HG02571 (cell line): Measurements from ENCODE around the gene ALLC.
"Not testable (repeated sequence)": the region's sequence is repeated elsewhere in the genome, so short reads cannot be mapped to it uniquely, and the experiment has no call there.

Source experiments
- ATAC-seq: cut with Tn5 transposase; IDR thresholded peaks from one replicate; pipeline ENCODE4 v1.9.1; 2021; ENCODE audit warnings: mild to moderate bottlenecking, moderate library complexity; ENCODE audit not compliant: unreplicated experiment

ALLC gene

DNA sequence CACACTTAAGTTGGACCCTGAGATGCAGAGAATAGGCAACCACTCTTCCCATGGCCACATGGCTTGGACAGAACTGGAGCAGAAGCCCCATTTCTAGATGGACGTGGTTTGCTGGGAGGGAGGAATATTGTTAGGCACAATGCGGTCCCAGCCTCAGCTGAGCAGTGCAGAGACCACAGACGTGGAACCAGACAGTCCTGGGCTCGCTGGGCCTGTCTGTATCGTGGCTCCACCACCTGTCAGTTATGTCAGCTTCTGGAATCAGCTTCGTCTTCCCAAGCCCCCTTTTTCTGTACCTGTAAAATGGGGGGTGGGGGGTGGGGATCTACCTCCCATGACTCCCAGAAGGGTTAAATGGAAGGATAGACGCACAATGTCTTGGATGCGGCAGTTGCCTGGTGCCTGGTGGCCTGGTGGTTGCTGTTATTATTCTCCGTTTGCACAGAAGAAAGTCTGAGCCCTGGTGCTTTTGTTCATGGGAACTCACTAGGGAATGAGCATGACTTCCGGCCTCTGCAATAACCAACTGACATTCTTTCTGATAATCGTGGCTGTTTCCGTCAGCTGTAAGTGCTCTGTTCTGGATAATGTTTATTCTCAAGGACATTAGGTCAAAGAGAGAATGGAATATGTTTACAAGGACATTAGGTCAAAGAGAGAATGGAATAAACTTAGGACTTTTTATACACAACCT, 31.7 kb upstream of the ALLC start:
- no peak for ATAC-seq

DNA sequence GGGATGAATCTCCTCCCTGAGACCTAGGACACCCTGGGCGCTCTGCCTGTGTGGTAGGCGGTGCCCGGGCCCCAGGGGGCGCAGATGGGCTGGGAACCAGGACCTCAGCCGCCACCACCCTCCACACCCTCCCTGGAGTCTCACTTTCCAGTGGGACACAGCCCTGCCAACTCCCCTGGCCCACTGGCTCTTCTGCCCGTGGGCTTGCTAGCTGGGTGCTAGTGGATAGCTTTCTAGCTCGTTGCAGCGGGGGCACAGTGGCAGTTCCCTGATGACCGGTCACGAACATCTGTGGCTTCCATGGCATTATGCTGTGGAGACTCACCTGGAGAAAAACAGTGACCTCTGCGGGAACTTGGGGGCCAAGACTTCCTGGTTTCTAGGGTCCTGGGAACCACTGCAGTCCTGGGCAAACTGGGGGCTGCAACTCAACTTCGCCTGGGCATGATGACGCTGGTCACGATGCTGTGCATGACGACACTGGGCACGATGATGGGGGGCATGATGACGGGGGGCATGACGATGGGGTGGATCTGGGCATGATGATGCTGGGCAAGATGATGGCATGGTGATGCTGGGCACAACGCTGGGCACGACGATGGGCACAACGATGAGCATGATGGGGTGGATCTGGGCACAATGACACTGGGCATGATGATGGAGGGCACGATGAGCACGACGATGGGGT, 31.0 kb upstream of the ALLC start:
- no peak for ATAC-seq

DNA sequence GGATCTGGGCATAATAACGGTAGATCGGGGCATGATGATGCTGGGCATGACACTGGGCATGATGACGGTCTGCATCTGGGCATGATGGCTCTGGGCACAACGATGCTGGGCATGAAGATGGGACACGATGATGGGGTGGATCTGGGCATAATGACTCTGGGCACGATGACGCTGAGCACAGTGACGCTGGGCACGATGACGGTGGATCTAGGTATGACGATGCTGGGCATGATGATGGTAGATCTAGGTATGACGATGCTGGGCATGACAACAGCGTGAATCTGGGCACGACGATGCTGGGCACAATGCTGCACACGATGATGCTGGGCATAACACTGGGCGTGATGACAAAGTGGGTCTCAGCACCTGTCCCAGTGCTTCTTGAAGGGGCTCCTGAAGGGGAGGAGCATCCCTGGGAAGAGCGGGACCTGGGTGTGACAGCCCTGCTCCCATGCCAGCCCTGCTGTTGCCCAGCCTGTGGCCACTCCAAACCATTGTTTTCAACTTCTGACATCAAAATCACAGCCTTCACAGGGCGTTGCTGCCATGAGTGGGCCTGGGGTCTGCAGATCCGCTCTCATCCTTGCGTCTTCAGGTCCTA, 30.4 kb upstream of the ALLC start:
- no peak for ATAC-seq

DNA sequence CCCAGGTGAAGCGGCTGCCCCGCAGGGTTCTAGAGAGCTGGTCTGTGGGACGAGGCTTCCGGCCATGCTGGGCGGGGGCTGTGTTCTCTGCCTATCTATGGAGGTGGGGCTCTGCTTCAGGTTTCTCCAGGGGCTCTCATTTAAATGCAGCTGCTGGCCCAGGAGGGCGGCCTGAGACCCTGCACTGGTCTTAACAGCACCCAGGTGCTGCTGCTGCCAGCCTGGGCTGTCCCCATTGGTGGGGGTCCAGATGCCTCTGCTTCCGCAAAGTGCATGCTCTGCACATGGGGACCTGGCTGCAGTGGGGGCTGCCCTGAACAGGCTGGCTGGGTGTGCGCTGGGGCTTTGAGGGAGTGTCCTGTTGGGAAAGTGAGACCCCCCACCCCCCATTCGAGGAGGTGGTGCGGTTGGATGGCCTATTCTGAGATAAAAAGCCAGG, 29.7 kb upstream of the ALLC start:
- ATAC-seq = no peak

DNA sequence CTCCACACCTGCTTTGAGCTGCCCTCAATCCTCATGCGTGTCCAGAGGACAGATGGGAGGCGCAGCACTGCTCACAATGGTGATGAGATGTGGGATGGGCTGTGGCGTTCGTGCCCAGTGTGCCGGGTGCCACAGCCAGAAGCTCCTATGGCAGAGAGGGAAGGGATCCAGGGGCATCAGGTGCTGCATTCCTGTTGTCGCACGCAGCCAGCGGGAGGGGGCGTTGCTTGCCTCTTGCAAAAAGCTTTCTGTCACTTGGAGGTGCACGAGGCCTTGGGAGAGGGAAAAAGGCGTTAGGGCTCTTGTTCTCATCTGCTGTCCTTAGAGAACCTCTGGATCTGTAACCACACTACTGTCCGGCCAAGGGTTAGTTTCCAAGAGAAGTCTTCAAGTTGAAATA, 29.2 kb upstream of the ALLC start:
- no peak for ATAC-seq

DNA sequence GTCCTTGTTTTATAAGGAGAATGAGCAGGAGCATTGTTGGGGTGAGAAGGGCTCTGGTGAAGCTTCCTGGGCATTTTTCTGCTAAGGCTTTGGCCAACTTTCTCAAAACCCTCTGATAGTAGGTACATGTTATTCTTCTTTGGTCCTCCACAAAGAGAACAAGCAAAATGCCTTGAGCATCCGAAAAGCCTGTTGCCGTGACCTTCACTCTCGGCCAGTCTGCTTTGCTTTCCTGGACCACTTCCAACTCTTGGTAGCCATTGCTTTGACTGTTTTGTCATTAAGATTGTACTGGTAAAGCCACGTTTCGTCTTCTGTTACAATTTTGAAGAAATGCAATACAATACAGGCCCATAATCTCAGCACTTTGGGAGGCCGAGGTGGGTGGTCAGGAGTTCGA, 27.4 kb upstream of the ALLC start:
- no peak for ATAC-seq

DNA sequence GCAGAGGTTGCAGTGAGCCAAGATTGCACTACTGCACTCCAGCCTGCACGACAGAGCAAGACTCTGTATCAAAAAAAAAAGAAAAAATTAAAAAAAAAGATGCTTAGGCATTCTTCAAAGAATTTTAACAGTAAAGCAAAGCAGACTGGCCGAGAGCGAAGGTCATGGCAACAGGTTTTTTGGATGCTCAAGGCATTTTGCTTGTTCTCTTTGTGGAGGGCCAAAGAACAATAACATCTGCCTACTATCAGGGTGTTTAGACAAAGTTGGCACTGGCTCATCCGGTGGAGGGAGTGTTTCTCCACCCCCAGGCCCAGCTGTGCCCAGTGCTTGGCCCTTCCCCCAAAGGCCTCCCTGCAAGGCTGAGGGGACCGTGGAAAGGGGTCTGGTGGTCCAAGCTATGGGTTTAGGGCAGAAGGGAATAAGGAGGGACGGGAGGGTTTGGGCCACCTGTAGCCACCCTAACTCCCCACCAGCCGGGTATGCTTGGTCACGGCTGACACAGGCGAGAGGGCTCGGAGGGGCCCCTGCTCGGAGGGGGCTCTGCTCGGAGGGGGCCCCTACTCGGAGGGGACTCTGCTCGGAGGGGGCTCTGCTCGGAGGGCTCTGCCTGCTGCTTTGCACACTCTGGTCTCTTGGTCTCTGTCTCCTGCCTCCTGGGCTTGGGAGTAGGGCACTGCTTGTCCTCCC, 26.7 kb upstream of the ALLC start:
- ATAC-seq = no peak

DNA sequence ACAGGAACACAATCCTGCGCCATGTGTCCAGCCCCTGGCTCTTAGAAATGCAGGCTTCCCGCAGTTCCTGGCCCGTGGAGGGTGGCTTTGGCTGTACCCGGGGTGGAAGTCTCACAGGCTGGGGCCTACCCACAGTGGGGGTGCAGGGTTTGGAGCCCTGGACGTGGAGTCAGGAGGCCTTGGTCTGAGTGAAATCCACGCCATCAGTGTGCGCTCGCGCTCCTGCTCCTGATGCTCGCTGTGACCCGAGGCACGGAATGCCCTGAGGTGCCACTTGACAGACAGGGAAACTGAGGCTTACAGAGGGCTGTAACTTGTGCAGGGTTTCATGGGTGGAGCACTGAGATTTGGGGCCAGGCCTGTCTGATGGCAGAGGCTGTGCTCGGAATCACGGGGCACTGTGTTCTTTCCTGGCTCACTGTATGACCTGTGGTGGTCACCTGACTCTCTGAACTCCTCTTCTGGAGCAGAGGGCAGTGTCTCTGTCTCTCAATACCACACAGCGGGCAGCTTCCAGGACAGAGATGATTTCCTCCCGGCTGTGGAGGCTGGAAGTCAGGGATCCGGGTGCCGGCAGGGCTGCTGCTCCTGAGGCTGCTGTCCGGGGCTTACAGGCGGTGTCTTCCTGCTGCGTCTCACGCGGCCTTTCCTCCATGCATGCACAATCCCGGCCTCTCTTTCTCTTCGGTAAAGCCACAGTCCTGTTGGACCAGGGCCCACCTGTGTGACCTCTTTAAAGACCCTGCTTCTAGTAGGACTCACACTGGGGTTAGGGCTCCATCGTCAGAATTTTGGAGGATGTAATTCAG, 25.9 kb upstream of the ALLC start:
- no peak for ATAC-seq

DNA sequence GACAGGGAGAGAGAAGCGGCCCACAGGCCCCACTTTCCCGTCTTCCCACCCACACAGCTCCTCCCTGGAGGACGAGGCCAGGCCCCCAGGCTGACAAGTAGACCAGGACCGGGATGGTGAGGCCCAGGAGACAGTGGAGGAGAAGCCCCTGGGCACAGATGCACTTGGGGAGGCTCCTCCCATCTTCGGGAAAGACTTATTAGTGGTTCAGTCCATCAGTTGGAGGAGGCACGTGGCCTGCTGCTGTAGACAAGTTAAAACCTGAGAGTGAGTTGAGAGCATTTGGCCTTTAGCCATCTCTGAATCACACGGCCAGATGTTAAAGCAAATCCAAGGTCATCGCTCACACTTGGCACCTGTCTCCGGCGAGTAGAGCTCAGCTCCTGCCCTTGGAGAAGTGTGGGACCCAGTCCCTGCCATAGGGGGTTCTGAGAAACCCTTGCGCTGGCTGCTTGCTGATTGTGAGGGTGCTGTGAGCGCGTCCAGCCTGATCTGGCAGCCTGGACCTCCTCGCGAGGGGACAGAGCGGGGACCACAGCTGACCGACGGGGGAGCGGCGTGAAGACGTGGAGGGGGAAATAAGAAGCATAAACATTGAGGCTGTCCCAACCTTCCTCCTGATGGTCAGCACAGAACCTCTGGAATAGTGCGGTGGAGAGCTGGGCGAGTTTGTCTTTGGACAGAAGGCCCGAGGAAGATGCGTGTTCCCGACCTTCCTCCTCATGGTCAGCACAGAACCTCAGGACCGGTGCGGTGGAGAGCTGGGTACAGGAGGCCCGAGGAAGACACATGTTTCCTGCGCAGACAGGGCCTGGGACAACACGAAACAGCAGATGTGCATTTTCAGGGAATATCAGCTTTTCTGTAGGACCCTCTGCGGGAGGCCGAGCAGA, 24.7 kb upstream of the ALLC start:
- no peak for ATAC-seq

DNA sequence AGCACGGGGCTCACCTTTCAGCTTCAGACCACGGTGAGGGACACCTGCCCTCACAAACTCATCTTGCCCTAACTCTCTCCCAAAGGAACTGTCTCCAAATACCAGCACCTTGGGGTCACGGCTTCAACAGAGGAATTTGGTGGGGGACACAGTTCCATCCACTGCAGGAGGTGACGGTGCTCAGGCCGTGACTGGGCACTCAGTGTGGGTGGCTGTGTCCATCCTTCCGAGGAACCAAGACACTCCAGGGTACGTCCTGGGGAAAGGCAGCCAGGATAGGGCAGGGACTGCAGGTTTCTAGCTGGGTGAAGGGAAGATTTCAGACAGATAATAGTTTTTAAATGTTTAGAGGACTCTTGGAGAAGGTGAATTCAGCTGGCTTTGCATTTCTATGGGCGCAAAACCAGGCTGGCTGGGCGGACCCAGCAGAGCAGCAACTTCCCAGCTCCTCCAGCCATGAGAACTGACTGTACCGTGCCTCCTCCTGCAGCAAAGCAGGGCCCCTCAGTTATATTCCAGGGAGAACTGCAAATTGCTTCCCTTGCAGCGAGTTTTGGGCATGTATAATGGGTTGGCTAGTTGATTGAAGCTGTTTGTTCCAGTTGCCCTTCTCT, 23.9 kb upstream of the ALLC start:
- no peak for ATAC-seq

DNA sequence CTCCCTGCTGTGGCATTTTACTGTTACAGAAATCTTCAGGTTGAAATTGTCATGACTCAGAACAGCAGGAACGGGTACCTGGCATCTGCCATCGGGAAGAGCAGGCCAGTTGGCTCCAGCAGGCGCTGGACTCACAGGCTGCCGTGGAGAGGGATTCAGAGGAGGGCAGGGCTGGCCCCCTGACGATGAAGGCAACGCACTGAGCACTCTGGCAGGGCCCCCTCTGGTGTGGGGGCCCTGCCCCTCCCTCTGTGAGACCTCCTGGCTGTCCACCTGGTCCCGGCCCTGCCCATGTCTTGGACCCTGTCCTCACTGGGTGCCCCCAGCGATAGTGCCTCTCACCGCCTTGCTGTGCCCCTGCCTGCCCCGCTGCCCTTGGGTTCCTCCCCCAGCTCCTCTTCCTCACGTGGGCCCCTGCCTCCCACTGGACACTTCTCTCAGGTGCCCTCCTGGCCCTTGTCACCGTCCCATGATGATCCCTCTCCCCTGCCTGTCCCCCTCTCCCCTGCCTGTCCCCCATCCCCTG, 23.3 kb upstream of the ALLC start:
- no peak for ATAC-seq

DNA sequence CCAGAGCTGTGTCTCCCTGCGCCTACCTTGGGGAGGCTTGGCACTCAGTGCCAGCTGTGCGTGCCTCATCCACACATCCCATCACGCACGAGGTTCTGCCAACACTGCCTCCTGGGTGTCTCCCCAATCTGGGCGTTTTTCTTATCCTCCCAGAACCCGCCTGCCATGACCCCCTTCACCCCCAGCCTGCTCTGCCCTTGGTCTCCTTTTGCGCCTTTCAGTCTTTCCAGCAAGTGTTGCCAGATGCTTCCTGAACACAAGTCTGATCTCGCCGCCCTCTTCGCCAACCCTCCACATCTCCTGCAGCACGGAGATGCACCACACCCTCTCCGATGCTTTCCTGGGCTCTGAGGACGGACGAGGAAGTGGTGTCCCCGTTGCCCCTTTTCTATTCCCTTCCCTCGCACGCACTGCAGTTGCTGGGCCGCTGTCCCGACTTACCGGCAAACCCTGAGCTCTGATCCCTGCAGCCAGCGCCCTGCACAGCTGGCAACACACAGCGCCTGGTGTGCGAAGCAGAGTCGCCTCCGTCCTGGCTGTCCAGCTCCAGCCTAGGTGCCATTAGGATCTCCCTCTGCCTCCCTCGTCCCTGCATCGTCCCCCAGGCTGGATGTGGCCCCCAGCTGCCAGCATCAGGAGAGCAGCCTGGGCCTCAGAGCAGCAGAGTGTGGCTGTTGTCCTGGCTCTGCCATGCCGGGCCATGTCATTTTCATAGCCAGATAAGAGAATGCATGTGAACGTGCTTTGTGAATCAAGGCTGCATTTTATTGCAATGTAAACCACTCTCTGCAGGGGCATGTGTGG, 22.6 kb upstream of the ALLC start:
- ATAC-seq = no peak

DNA sequence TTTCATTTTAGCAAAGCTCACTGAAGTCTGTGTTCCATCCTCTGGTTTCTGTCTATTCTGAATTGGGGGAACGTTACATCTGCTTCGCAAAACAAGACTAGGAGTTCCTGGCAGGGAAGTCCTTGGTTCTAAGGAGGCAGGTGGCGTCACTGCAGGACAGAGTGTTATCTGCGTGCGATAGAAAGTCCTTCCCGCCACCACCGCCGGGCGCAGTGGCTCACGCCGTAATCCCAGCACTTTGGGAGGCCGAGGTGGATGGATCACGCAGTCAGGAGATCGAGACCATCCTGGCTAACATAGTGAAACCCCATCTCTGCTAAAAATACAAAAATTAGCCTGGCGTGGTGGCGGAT, 22.0 kb upstream of the ALLC start:
- not testable (repeated sequence) for ATAC-seq

DNA sequence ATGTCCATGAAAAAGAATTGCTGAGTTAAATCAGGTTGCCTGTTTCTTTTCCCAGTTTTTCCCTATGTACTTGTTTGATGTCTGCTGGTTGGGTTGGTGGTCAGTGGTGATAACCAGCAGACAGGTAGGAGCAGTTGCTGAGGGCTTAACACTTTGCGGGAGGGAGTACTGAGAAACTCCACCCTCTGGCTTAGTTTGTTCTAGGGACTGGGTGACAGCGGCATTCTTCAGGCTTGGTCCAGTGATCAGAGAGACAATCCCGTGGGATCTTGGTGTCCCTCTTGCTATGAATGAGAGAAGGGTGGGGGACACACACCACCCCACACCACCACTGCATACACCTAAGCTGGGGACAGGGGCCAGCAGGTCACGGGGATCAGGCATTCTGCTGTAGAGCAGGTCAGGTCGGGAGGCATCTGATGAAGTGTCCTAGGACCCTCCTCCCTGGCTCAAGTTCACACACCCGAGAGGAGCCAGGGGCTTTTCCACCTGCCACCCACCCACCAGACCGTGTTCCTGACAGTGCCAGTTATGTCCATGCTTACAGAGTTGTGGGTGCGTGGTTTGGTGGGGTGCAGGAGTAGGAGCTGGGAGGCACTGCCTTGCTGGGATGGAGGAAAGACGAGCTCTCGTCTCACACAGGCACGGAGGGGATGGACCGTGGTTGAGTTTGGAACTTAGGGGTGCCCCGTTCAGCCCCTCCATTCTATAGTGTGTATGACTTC, 21.3 kb upstream of the ALLC start:
- ATAC-seq = no peak

DNA sequence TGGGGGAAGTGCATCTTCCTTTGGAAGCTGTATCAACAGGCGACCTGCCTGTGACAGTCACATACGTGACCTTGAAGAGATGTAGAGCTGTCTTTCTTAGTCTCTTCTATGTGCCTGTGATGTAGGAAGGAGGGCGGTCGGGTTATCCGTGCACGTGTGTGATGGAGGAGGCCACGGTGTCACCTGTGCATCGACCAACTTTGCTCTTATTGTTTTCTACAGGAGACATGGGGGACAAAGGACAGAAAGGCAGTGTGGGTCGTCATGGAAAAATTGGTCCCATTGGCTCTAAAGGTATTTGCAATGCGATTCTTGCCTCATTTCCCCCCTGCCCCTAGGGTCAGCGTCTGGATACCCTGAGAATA, 20.7 kb upstream of the ALLC start:
- ATAC-seq = no peak

DNA sequence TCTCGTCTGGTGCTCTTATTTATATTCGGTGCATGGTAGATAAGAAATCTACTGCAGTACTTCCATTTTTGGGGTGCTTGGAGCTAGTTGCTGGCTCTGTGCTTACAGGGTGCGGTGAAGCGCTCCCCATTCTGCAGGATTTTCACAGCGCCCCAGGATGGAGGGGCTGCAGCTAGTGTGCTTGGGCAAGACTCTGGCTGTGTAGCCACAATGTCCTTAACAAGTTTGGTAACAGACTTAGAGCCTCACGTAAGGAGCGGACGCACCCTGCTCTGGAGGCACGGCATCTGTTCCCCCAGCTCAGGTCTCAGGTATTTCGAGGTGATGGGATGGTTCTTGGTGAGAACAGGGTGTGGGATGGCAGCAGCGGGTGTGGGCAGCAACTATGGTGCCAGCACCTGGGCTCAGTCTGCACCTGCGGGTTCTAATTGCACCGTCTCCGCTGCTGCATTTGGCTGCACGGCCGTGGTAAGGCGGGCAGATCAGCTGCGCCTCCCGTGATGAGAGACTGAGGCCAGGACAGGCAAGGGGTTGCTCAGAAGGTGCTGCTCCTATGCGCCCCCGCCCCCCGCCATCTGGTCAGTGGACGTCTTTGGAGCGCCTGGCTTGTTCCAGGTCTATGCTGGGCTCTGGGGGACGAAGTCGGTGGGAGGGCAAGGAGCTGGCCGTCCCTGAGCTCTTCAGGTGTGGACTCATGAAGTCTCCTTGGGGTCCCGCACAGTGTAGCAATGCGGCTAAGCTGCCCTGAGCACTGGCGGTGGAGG, 20.1 kb upstream of the ALLC start:
- ATAC-seq = no peak

DNA sequence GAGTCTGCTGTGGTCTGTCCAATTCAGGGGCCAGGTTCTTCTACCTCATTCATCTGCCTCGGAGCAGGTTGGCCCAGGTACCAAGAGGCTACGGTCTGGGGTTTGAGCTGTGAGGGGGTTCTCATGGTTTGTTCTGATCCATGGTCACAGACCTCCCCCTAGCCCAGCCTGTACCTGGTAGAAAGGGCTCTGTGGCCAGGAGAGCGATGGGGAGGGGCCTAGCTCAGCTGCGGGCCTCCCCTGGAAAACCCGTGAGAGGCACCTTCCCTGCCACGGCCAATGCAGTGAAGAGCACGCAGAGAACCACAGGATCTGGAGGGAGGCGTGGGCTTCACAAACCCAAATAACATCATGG, 19.6 kb upstream of the ALLC start:
- ATAC-seq = no peak
